NCI-H345 treated with DMSO at 0.1 percent for 48 hours (cell line): ENCODE data around the gene SMARCA4.
"Not testable (repeated sequence)": the region's sequence is repeated elsewhere in the genome, so short reads cannot be mapped to it uniquely, and the experiment has no call there.

Source experiments
- DNase-seq: peaks from one replicate; lab custom pipeline; 2025; ENCODE audit not compliant: unreplicated experiment; lab: John Stamatoyannopoulos, UW

Gene SMARCA4

GRCh38 chr19:10928563-10929401 lies 32.0 kb upstream of the SMARCA4 start, which contains the start of the genes TIMM29 and YIPF2:
TSS of gene TIMM29 (plus strand) at chr19:10928811. CDS start at chr19:10928823, 12 bp downstream.
TSS of gene YIPF2 (minus strand) at chr19:10928639. CDS start at chr19:10928410, 229 bp downstream.
- peak; percentile 96 for DNase-seq

GRCh38 chr19:10929402-10929794 lies 31.4 kb upstream of the SMARCA4 start:
- DNase-seq: no peak

GRCh38 chr19:10935371-10936059 lies 25.3 kb upstream of the SMARCA4 start:
- no peak for DNase-seq

- DNase-seq: peak; percentile 55
These were observed 24.2 kb upstream of the SMARCA4 start for GRCh38 chr19:10936661-10937084.

GRCh38 chr19:10941649-10942048 lies 19.2 kb upstream of the SMARCA4 start:
- DNase-seq: not testable (repeated sequence)

GRCh38 chr19:10943412-10943811 lies 17.4 kb upstream of the SMARCA4 start:
- DNase-seq: not testable (repeated sequence)

- DNase-seq: no peak
These were observed 15.6 kb upstream of the SMARCA4 start for GRCh38 chr19:10945264-10945663.

- no peak for DNase-seq
These were observed 13.7 kb upstream of the SMARCA4 start for GRCh38 chr19:10946958-10947657.

GRCh38 chr19:10952809-10953208 lies 8.0 kb upstream of the SMARCA4 start:
- no peak for DNase-seq

GRCh38 chr19:10959277-10959968 lies 1.4 kb upstream of the SMARCA4 start:
- DNase-seq: not testable (repeated sequence)

GRCh38 chr19:10961073-10961860 lies 437 bp downstream of the SMARCA4 start:
- DNase-seq: no peak

GRCh38 chr19:10962863-10963262 lies 2.0 kb downstream of the SMARCA4 start:
- no peak for DNase-seq

- no peak for DNase-seq
These were observed 3.0 kb downstream of the SMARCA4 start for GRCh38 chr19:10963865-10964264.

GRCh38 chr19:10964903-10965302 lies 4.1 kb downstream of the SMARCA4 start:
- no peak for DNase-seq

- DNase-seq: no peak
These were observed 4.6 kb downstream of the SMARCA4 start for GRCh38 chr19:10965398-10965797.

GRCh38 chr19:10966809-10967208 lies 6.0 kb downstream of the SMARCA4 start:
- no peak for DNase-seq

- DNase-seq: peak; percentile 16
These were observed 7.8 kb downstream of the SMARCA4 start for GRCh38 chr19:10968527-10969135.

- DNase-seq: no peak
These were observed 10.4 kb downstream of the SMARCA4 start for GRCh38 chr19:10971107-10971726.
